Hepatocyte (in vitro differentiated cells): ENCODE data around the gene XNDC1N. TPM values are rescaled to one million over a fixed set of nuclear protein-coding genes. Genes with fewer than 3 reads are reported as not detected.

ENCODE experiments used
- DNase-seq: peaks from one replicate; pipeline ENCODE4 v3.0.0-alpha.2; 2016; ENCODE audit warnings: low spot score
- H2AFZ ChIP-seq: fragments of 200-600 bp; sonication (generic); 2 replicates; pipeline ENCODE4 v1.6.0; 2016; ENCODE audit warnings: antibody characterized with exemption, mild to moderate bottlenecking
- H3K27ac ChIP-seq: fragments of 200-600 bp; sonication (generic); 2 replicates; pipeline ENCODE4 v1.5.1; 2016; ENCODE audit warnings: mild to moderate bottlenecking
- H3K27me3 ChIP-seq: fragments of 200-600 bp; sonication (generic); 2 replicates; pipeline ENCODE4 v1.6.1; 2016
- H3K36me3 ChIP-seq: fragments of 200-600 bp; sonication (generic); replicated peaks from 2 replicates; pipeline ENCODE4 v1.5.1; 2016; ENCODE audit warnings: low read depth; ENCODE audit not compliant: insufficient read depth
- H3K4me1 ChIP-seq: fragments of 200-600 bp; sonication (generic); 2 replicates; pipeline ENCODE4 v1.5.1; 2016; ENCODE audit warnings: mild to moderate bottlenecking, moderate library complexity; ENCODE audit not compliant: insufficient read depth
- H3K4me2 ChIP-seq: fragments of 200-600 bp; sonication (generic); 2 replicates; pipeline ENCODE4 v1.6.0; 2016
- H3K4me3 ChIP-seq: fragments of 200-600 bp; sonication (generic); 2 replicates; pipeline ENCODE4 v1.5.1; 2016; ENCODE audit warnings: mild to moderate bottlenecking
- H3K79me2 ChIP-seq: fragments of 200-600 bp; sonication (generic); 2 replicates; pipeline ENCODE4 v1.6.0; 2017; ENCODE audit warnings: mild to moderate bottlenecking
- H3K9me2 ChIP-seq: fragments of 200-600 bp; sonication (generic); replicated peaks from 2 replicates; pipeline ENCODE4 v1.6.0; 2017; ENCODE audit warnings: mild to moderate bottlenecking; ENCODE audit not compliant: insufficient read depth
- H3K9me3 ChIP-seq: fragments of 200-600 bp; sonication (generic); 2 replicates; pipeline ENCODE4 v1.5.1; 2016; ENCODE audit warnings: low read depth, mild to moderate bottlenecking
- H4K20me1 ChIP-seq: fragments of 200-600 bp; sonication (generic); 2 replicates; pipeline ENCODE4 v1.6.0; 2016; ENCODE audit warnings: mild to moderate bottlenecking; ENCODE audit not compliant: insufficient read depth, poor library complexity, severe bottlenecking
- CTCF ChIP-seq: fragments of 200-600 bp; sonication (generic); IDR thresholded peaks from 2 replicates; pipeline ENCODE4 v1.5.1; 2016; ENCODE audit warnings: antibody characterized with exemption, mild to moderate bottlenecking; ENCODE audit not compliant: poor library complexity
- EZH2 ChIP-seq: fragments of 200-600 bp; sonication (generic); IDR thresholded peaks from 2 replicates; pipeline ENCODE4 v1.6.1; 2016; ENCODE audit warnings: antibody characterized with exemption, mild to moderate bottlenecking, borderline replicate concordance
- EZH2phosphoT487 ChIP-seq: fragments of 200-600 bp; sonication (generic); IDR thresholded peaks from one replicate; pipeline ENCODE4 v1.6.1; 2018; ENCODE audit warnings: antibody characterized with exemption, mild to moderate bottlenecking, low read depth, moderate library complexity; ENCODE audit not compliant: unreplicated experiment, severe bottlenecking
- WGBS: methylation state at CpG from one replicate; pipeline ENCODE4 v1.1.6; 2016; ENCODE audit warnings: low lambda C conversion rate; ENCODE audit errors: missing lambda C conversion rate; 5-methylcytosine and 5-hydroxymethylcytosine counted together
- polyA plus RNA-seq: library from polyadenylated mRNA; unstranded; fragments of >200 nt; fragmentation: Nextera tagmentation; extraction: Ambion mirVana; gene quantifications from 2 replicates; pipeline ENCODE4 v1.2.1, GENCODE V29; 2016
- total RNA-seq: library from RNA; depleted of rRNA; stranded (reverse); fragments of >200 nt; gene quantifications from 2 replicates; pipeline ENCODE4 v1.2.3, GENCODE V29; 2014

Gene XNDC1N
- total and polyA plus RNA-seq, 2 experiments from 2014 or later = 7.1 to 9.7 TPM

GRCh38 chr11:71931245-71931602 is 2.8 kb upstream of the XNDC1N start:
- WGBS = 83% methylated on average over 2 of the region's 2 CpGs
- Histone ChIP-seq H3K27me3 (no peaks in the 10 kb centered on the region), H3K27ac (no peak overlapping the region), H3K36me3 (no peaks in the 10 kb centered on the region), H3K9me2 (no peaks in the 10 kb centered on the region), H3K4me3 (no peak overlapping the region), H2AFZ (no peak overlapping the region), H4K20me1 (peaks cover 11% of the 10 kb centered on the region), H3K4me1 (peaks cover 9% of the 10 kb centered on the region), H3K9me3 (no peaks in the 10 kb centered on the region), H3K4me2 (peak overlapping the region; percentile 94), H3K79me2 (peaks cover 85% of the 10 kb centered on the region)
- DNase-seq = no peak
- TF ChIP-seq EZH2 = no peak
- TF ChIP-seq CTCF = no peak
- TF ChIP-seq EZH2phosphoT487 = no peak

GRCh38 chr11:71930556-71931244 is 2.3 kb upstream of the XNDC1N start:
- H3K4me2 ChIP-seq = peak overlapping the region; percentile 94
- no peaks in the 10 kb centered on the region for H3K9me2 ChIP-seq
- TF ChIP-seq CTCF (no peak), EZH2phosphoT487 (no peak), EZH2 (no peak)
- H2AFZ ChIP-seq = no peak overlapping the region
- 87% methylated on average over 11 of the region's 11 CpGs for WGBS
- peaks cover 9% of the 10 kb centered on the region for H3K4me1 ChIP-seq
- peaks cover 81% of the 10 kb centered on the region for H3K79me2 ChIP-seq
- no peaks in the 10 kb centered on the region for H3K36me3 ChIP-seq
- peaks cover 11% of the 10 kb centered on the region for H4K20me1 ChIP-seq
- H3K27me3 ChIP-seq = no peaks in the 10 kb centered on the region
- DNase-seq = no peak
- H3K4me3 ChIP-seq = no peak overlapping the region
- no peak overlapping the region for H3K27ac ChIP-seq
- no peaks in the 10 kb centered on the region for H3K9me3 ChIP-seq

- H3K36me3 ChIP-seq = no peaks in the 10 kb centered on the region
- peaks cover 70% of the 10 kb centered on the region for H3K79me2 ChIP-seq
- 13% methylated on average over 6 of the region's 6 CpGs for WGBS
- peaks cover 11% of the 10 kb centered on the region for H4K20me1 ChIP-seq
- no peak for DNase-seq
- H3K4me3 ChIP-seq = peak overlapping the region; percentile 70
- peak overlapping the region; percentile 94 for H3K4me2 ChIP-seq
- TF ChIP-seq EZH2 (no peak), EZH2phosphoT487 (no peak), CTCF (no peak)
- H3K9me2 ChIP-seq = no peaks in the 10 kb centered on the region
- no peaks in the 10 kb centered on the region for H3K27me3 ChIP-seq
- H3K27ac ChIP-seq = no peak overlapping the region
- peak overlapping the region; percentile 78 for H2AFZ ChIP-seq
- H3K9me3 ChIP-seq = no peaks in the 10 kb centered on the region
- peaks cover 9% of the 10 kb centered on the region for H3K4me1 ChIP-seq
These were observed 1.1 kb upstream of the XNDC1N start for GRCh38 chr11:71929491-71929890.
